ENCODE results near the gene FBXW2. TPM values are rescaled to one million over a fixed set of nuclear protein-coding genes. Genes with fewer than 3 reads are reported as not detected.

Gene FBXW2
- total and polyA plus RNA-seq, 4 donors = 34.7 to 50.0 (median 48.0) TPM

- Histone ChIP-seq H3K9me3 (ENCODE audit: control insufficient read depth, insufficient read depth, low read length) (no peaks in the 10 kb centered on the region), H3K27ac (ENCODE audit: low read depth, low read length) (peak overlapping the region; percentile 62), H3K36me3 (ENCODE audit: control insufficient read depth, insufficient read depth, low read length) (no peaks in the 10 kb centered on the region), H3K4me3 (ENCODE audit: low read depth, low read length) (peak overlapping the region; percentile 78), H3K27me3 (ENCODE audit: control insufficient read depth, insufficient read depth, low read length) (no peaks in the 10 kb centered on the region), H3K4me1 (ENCODE audit: control insufficient read depth, insufficient read depth, low read length) (peaks cover 27% of the 10 kb centered on the region)
- WGBS (ENCODE audit: insufficient coverage) = 0% methylated on average over 35 of the region's 50 CpGs
- peak in 2 of 6 donors; percentile 34 to 54 for DNase-seq (ENCODE audit: low read depth in 4 of 6, low spot score in 6 of 6)
These were observed 79.7 kb downstream of the FBXW2 start for GRCh38 chr9:120713257-120714087.

GRCh38 chr9:120712539-120713031 lies 80.6 kb downstream of the FBXW2 start:
- H3K4me1 ChIP-seq (ENCODE audit: control insufficient read depth, insufficient read depth, low read length) = peaks cover 27% of the 10 kb centered on the region
- peak overlapping the region; percentile 78 for H3K4me3 ChIP-seq (ENCODE audit: low read depth, low read length)
- WGBS (ENCODE audit: insufficient coverage) = 0% methylated on average over 3 of the region's 4 CpGs
- H3K27me3 ChIP-seq (ENCODE audit: control insufficient read depth, insufficient read depth, low read length) = no peaks in the 10 kb centered on the region
- no peaks in the 10 kb centered on the region for H3K9me3 ChIP-seq (ENCODE audit: control insufficient read depth, insufficient read depth, low read length)
- H3K27ac ChIP-seq (ENCODE audit: low read depth, low read length) = peak overlapping the region; percentile 62
- H3K36me3 ChIP-seq (ENCODE audit: control insufficient read depth, insufficient read depth, low read length) = no peaks in the 10 kb centered on the region
- DNase-seq (ENCODE audit: low read depth in 4 of 6, low spot score in 6 of 6) = no peak

- H3K4me1 ChIP-seq (ENCODE audit: control insufficient read depth, insufficient read depth, low read length) = peaks cover 27% of the 10 kb centered on the region
- no peaks in the 10 kb centered on the region for H3K9me3 ChIP-seq (ENCODE audit: control insufficient read depth, insufficient read depth, low read length)
- DNase-seq (ENCODE audit: low read depth in 4 of 6, low spot score in 6 of 6) = peak in 1 of 6 donors; percentile 13
- no peaks in the 10 kb centered on the region for H3K36me3 ChIP-seq (ENCODE audit: control insufficient read depth, insufficient read depth, low read length)
- H3K27ac ChIP-seq (ENCODE audit: low read depth, low read length) = peak overlapping the region; percentile 62
- H3K4me3 ChIP-seq (ENCODE audit: low read depth, low read length) = peak overlapping the region; percentile 78
- no peaks in the 10 kb centered on the region for H3K27me3 ChIP-seq (ENCODE audit: control insufficient read depth, insufficient read depth, low read length)
- WGBS (ENCODE audit: insufficient coverage) = 56% methylated on average over 2 of the region's 5 CpGs
These were observed 81.2 kb downstream of the FBXW2 start for GRCh38 chr9:120711841-120712538.

GRCh38 chr9:120711354-120711753 lies 81.9 kb downstream of the FBXW2 start:
- H3K27ac ChIP-seq (ENCODE audit: low read depth, low read length) = peak overlapping the region; percentile 69
- peaks cover 27% of the 10 kb centered on the region for H3K4me1 ChIP-seq (ENCODE audit: control insufficient read depth, insufficient read depth, low read length)
- H3K9me3 ChIP-seq (ENCODE audit: control insufficient read depth, insufficient read depth, low read length) = no peaks in the 10 kb centered on the region
- H3K4me3 ChIP-seq (ENCODE audit: low read depth, low read length) = peak overlapping the region; percentile 78
- H3K27me3 ChIP-seq (ENCODE audit: control insufficient read depth, insufficient read depth, low read length) = no peaks in the 10 kb centered on the region
- no peak for DNase-seq (ENCODE audit: low read depth in 4 of 6, low spot score in 6 of 6)
- H3K36me3 ChIP-seq (ENCODE audit: control insufficient read depth, insufficient read depth, low read length) = no peaks in the 10 kb centered on the region

DNA sequence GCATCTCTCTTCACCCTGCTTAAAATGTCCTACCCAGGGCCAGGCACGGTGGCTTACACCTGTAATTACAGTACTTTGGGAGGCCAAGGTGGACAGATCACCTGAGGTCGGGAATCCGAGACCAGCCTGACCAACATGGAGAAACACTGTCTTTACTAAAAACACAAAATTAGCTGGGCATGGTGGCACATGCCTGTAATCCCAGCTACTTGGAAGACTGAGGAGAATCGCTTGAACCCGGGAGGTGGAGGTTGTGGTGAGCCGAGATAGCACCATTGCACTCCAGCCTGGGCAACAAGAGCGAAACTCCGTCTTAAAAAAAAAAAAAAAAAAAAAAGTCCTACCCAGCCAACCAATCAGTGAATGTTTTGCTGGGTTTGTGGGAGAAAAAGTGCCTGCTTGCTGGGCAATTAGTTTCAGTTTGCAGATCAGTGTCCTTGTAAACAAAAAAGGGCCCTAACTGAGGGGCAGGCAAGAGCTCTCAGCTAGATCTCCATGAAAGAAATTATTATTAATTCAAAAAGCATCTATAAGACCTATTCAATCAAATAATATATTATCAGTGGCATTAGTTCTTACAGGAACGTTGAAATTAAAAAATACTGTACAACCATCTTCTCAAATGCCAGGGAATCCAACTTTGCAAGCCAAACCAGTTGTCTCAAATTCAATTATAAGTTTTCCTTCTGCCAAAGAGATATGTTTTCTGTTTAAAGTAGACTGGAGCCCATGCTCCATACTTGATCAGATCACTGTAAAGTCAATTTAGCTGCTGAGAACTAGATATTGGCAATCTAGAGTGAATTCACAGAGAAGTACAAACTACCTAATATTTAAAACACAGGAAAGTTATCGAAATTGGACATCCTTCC lies 82.9 kb downstream of the FBXW2 start:
- no peaks in the 10 kb centered on the region for H3K27me3 ChIP-seq (ENCODE audit: control insufficient read depth, insufficient read depth, low read length)
- WGBS (ENCODE audit: insufficient coverage) = 100% methylated on average over 2 of the region's 10 CpGs
- DNase-seq (ENCODE audit: low read depth in 4 of 6, low spot score in 6 of 6) = peak in 2 of 6 donors; percentile 70 to 71
- H3K9me3 ChIP-seq (ENCODE audit: control insufficient read depth, insufficient read depth, low read length) = no peaks in the 10 kb centered on the region
- H3K27ac ChIP-seq (ENCODE audit: low read depth, low read length) = peak overlapping the region; percentile 69
- H3K4me3 ChIP-seq (ENCODE audit: low read depth, low read length) = peak overlapping the region; percentile 78
- H3K36me3 ChIP-seq (ENCODE audit: control insufficient read depth, insufficient read depth, low read length) = no peaks in the 10 kb centered on the region
- H3K4me1 ChIP-seq (ENCODE audit: control insufficient read depth, insufficient read depth, low read length) = peaks cover 24% of the 10 kb centered on the region

- Histone ChIP-seq H3K27ac (ENCODE audit: low read depth, low read length) (no peak overlapping the region), H3K4me3 (ENCODE audit: low read depth, low read length) (no peak overlapping the region), H3K36me3 (ENCODE audit: control insufficient read depth, insufficient read depth, low read length) (no peaks in the 10 kb centered on the region)
These were observed 84.5 kb downstream of the FBXW2 start for GRCh38 chr9:120708526-120709224.

DNA sequence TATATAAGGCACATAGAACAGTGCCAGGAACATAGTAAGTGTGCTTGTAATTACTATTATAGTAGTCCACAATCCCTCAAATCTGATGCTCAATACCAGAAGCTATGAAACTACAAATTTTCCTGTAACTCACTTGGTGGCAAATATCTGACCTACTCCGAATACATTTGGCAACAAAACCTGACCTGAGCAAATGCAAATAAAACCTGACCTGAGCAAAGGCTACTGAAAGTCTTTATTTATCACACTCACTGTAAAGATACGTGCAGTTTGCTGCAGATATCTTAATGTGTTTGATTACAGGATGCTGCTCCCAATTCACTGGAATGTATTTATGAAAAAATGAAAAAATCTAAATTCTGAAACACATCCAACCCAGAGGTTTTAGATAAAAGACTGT lies 86.0 kb downstream of the FBXW2 start:
- WGBS (ENCODE audit: insufficient coverage) = 100% methylated on average over 1 of the region's 2 CpGs
- no peak overlapping the region for H3K4me3 ChIP-seq (ENCODE audit: low read depth, low read length)
- no peaks in the 10 kb centered on the region for H3K27me3 ChIP-seq (ENCODE audit: control insufficient read depth, insufficient read depth, low read length)
- H3K27ac ChIP-seq (ENCODE audit: low read depth, low read length) = no peak overlapping the region
- no peak for DNase-seq (ENCODE audit: low read depth in 4 of 6, low spot score in 6 of 6)
- H3K4me1 ChIP-seq (ENCODE audit: control insufficient read depth, insufficient read depth, low read length) = peaks cover 17% of the 10 kb centered on the region
- no peaks in the 10 kb centered on the region for H3K36me3 ChIP-seq (ENCODE audit: control insufficient read depth, insufficient read depth, low read length)
- H3K9me3 ChIP-seq (ENCODE audit: control insufficient read depth, insufficient read depth, low read length) = no peaks in the 10 kb centered on the region

More at GRCh38 chr9:120708526-120709224, 84.5 kb downstream of the FBXW2 start:
- 92% methylated on average over 2 of the region's 6 CpGs for WGBS (ENCODE audit: insufficient coverage)
- H3K9me3 ChIP-seq (ENCODE audit: control insufficient read depth, insufficient read depth, low read length) = no peaks in the 10 kb centered on the region
- no peaks in the 10 kb centered on the region for H3K27me3 ChIP-seq (ENCODE audit: control insufficient read depth, insufficient read depth, low read length)
- DNase-seq (ENCODE audit: low read depth in 4 of 6, low spot score in 6 of 6) = no peak
- H3K4me1 ChIP-seq (ENCODE audit: control insufficient read depth, insufficient read depth, low read length) = peaks cover 17% of the 10 kb centered on the region

Data from spinal cord (tissue), 10 donors.